ENCODE results near the gene GMDS. TPM values are rescaled to one million over a fixed set of nuclear protein-coding genes. Genes with fewer than 3 reads are reported as not detected.

GMDS gene
- total RNA-seq, 4 donors from 2014 or later = 9.5 to 32.8 (median 22.4) TPM

- TF ChIP-seq POLR2A (IDR thresholded peaks at IDR 0.05) = no peak
- H3K4me3 ChIP-seq (replicated peaks in 1 of 3) = no peak overlapping the region
- 94 to 95% methylated on average over 7 of the region's 7 CpGs for WGBS, 2 donors
- H3K36me3 ChIP-seq = no peaks in the 10 kb centered on the region
- no peak for DNase-seq
- intact Hi-C loops (cut with DNase I) = no loop called here
- H3K4me1 ChIP-seq = no peaks in the 10 kb centered on the region
- no peak overlapping the region for H3K27ac ChIP-seq
- H3K27me3 ChIP-seq = no peaks in the 10 kb centered on the region
- H3K9me3 ChIP-seq = no peaks in the 10 kb centered on the region
These were observed 60.5 kb downstream of the GMDS start for GRCh38 chr6:2184700-2185455.

GRCh38 chr6:2183752-2184151 lies 61.7 kb downstream of the GMDS start:
- H3K4me3 ChIP-seq (replicated peaks in 1 of 3) = no peak overlapping the region
- WGBS, 2 donors = 96 to 100% methylated on average over 1 of the region's 1 CpG
- H3K36me3 ChIP-seq = no peaks in the 10 kb centered on the region
- H3K4me1 ChIP-seq = no peaks in the 10 kb centered on the region
- H3K9me3 ChIP-seq = no peaks in the 10 kb centered on the region
- intact Hi-C loops (cut with DNase I) = no loop called here
- H3K27me3 ChIP-seq = no peaks in the 10 kb centered on the region
- DNase-seq = no peak
- no peak overlapping the region for H3K27ac ChIP-seq
- TF ChIP-seq CTCF (IDR thresholded peaks at IDR 0.05) (no peak), POLR2A (IDR thresholded peaks at IDR 0.05) (no peak)

- TF ChIP-seq POLR2A (IDR thresholded peaks at IDR 0.05) = no peak
- no peak for TF ChIP-seq CTCF (IDR thresholded peaks at IDR 0.05)
- Histone ChIP-seq H3K9me3 (no peaks in the 10 kb centered on the region), H3K27me3 (no peaks in the 10 kb centered on the region), H3K4me1 (no peaks in the 10 kb centered on the region), H3K36me3 (no peaks in the 10 kb centered on the region), H3K4me3 (replicated peaks in 1 of 3) (no peak overlapping the region), H3K27ac (no peak overlapping the region)
- DNase-seq = no peak
- intact Hi-C loops (cut with DNase I) = no loop called here
These were observed 62.2 kb downstream of the GMDS start for GRCh38 chr6:2183246-2183645.

GRCh38 chr6:2182251-2182650 lies 63.2 kb downstream of the GMDS start:
- H3K4me3 ChIP-seq (replicated peaks in 1 of 3) = no peak overlapping the region
- H3K9me3 ChIP-seq = no peaks in the 10 kb centered on the region
- TF ChIP-seq POLR2A (IDR thresholded peaks at IDR 0.05) (no peak), CTCF (IDR thresholded peaks at IDR 0.05) (no peak)
- no peaks in the 10 kb centered on the region for H3K27me3 ChIP-seq
- intact Hi-C loops (cut with DNase I) = no loop called here
- H3K4me1 ChIP-seq = no peaks in the 10 kb centered on the region
- WGBS, 2 donors = 84 to 94% methylated on average over 1 of the region's 1 CpG
- H3K36me3 ChIP-seq = no peaks in the 10 kb centered on the region
- no peak overlapping the region for H3K27ac ChIP-seq
- DNase-seq = no peak

DNA sequence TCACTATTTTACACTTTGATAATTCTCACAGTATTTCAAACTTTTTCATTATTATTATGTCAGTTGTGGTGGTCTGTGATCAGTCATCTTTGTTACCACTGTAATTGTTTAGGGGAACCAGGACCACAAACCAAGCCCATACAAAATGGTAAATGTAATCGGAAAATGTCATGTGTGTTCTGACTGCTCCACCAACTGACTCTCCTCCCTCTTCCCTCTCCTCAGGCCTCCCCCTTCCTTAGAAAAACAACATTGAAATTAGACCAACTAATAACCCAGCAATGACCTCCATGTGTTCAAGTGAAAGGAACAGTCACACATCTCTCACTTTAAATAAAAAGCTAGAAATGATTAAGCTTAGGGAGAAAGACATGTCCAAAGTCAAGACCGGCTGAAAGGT lies 63.8 kb downstream of the GMDS start:
- H3K4me3 ChIP-seq (replicated peaks in 1 of 3) = no peak overlapping the region
- no peaks in the 10 kb centered on the region for H3K4me1 ChIP-seq
- H3K27me3 ChIP-seq = no peaks in the 10 kb centered on the region
- intact Hi-C loops (cut with DNase I) = no loop called here
- no peak for DNase-seq
- no peaks in the 10 kb centered on the region for H3K36me3 ChIP-seq
- WGBS, 2 donors = 83 to 91% methylated on average over 2 of the region's 2 CpGs
- TF ChIP-seq CTCF (IDR thresholded peaks at IDR 0.05) = no peak
- TF ChIP-seq POLR2A (IDR thresholded peaks at IDR 0.05) = no peak
- no peak overlapping the region for H3K27ac ChIP-seq
- H3K9me3 ChIP-seq = no peaks in the 10 kb centered on the region
